Activated CD4-positive, alpha-beta T cell treated with anti-CD3 and anti-CD28 coated beads for 4 hours (primary cell): Measurements from ENCODE around the gene CCDC88C.

Experiments used
- DNase-seq, 2 donors: peaks; one replicate each; pipeline ENCODE4 v3.0.0-alpha.2; 2020

CCDC88C gene

GRCh38 chr14:91364524-91365270 lies 52.9 kb downstream of the CCDC88C start:
- DNase-seq, result no peak

- no peak for DNase-seq
Observed at GRCh38 chr14:91363776-91364523, 53.7 kb downstream of the CCDC88C start.

- DNase-seq, result no peak
Observed at GRCh38 chr14:91361233-91361811, 56.3 kb downstream of the CCDC88C start.

GRCh38 chr14:91360490-91361232 lies 57.0 kb downstream of the CCDC88C start:
- no peak for DNase-seq

- DNase-seq, result no peak
Observed at GRCh38 chr14:91358654-91359220, 58.9 kb downstream of the CCDC88C start.

GRCh38 chr14:91358025-91358319 lies 59.6 kb downstream of the CCDC88C start:
- no peak for DNase-seq

GRCh38 chr14:91357272-91358024 lies 60.2 kb downstream of the CCDC88C start:
- DNase-seq, result no peak

GRCh38 chr14:91356181-91356763 lies 61.3 kb downstream of the CCDC88C start:
- DNase-seq, result no peak

- peak; percentile 57 to 58 for DNase-seq
Observed at GRCh38 chr14:91354979-91355685, 62.5 kb downstream of the CCDC88C start.

GRCh38 chr14:91354221-91354916 lies 63.3 kb downstream of the CCDC88C start:
- no peak for DNase-seq

- DNase-seq, result no peak
Observed at GRCh38 chr14:91352728-91353692, 64.6 kb downstream of the CCDC88C start.

GRCh38 chr14:91352053-91352452 lies 65.6 kb downstream of the CCDC88C start:
- no peak for DNase-seq

GRCh38 chr14:91351512-91351862 lies 66.1 kb downstream of the CCDC88C start:
- DNase-seq, result no peak

GRCh38 chr14:91350813-91351511 lies 66.7 kb downstream of the CCDC88C start:
- peak; percentile 51 to 64 for DNase-seq

- no peak for DNase-seq
Observed at GRCh38 chr14:91350483-91350812, 67.2 kb downstream of the CCDC88C start.

GRCh38 chr14:91349481-91350074 lies 68.0 kb downstream of the CCDC88C start:
- peak; percentile 72 to 73 for DNase-seq

GRCh38 chr14:91348845-91349465 lies 68.7 kb downstream of the CCDC88C start:
- no peak for DNase-seq

GRCh38 chr14:91346838-91347173 lies 70.8 kb downstream of the CCDC88C start:
- DNase-seq, result no peak
